Spinal cord (tissue), 10 donors: ENCODE data around the gene EPHB2. TPM values are rescaled to one million over a fixed set of nuclear protein-coding genes. Genes with fewer than 3 reads are reported as not detected.
A peak's percentile ranks its signal among the peaks of the same experiment; 100 is the strongest.

Experiments
- DNase-seq, 6 donors: peaks; one replicate each; pipeline versions ENCODE4 v3.0.0 to v3.0.0-alpha.2; 2013 to 2015; ENCODE audit warnings: low spot score in 6 of 6, low read depth in 4 of 6
- H3K27ac ChIP-seq: one replicate; pipeline ENCODE4 v1.5.1; 2013; ENCODE audit warnings: low read depth, low read length, control low read depth
- H3K27me3 ChIP-seq: one replicate; pipeline ENCODE4 v1.6.1; 2013; ENCODE audit warnings: low read length; ENCODE audit not compliant: control insufficient read depth, insufficient read depth
- H3K36me3 ChIP-seq: one replicate; pipeline ENCODE4 v1.6.1; 2013; ENCODE audit warnings: low read length; ENCODE audit not compliant: control insufficient read depth, insufficient read depth
- H3K4me1 ChIP-seq: one replicate; pipeline ENCODE4 v1.6.1; 2013; ENCODE audit warnings: low read length; ENCODE audit not compliant: control insufficient read depth, insufficient read depth
- H3K4me3 ChIP-seq: one replicate; pipeline ENCODE4 v1.5.1; 2013; ENCODE audit warnings: low read depth, low read length, control low read depth
- H3K9me3 ChIP-seq: one replicate; pipeline ENCODE4 v1.6.1; 2013; ENCODE audit warnings: low read length; ENCODE audit not compliant: control insufficient read depth, insufficient read depth
- WGBS: methylation state at CpG from one replicate; pipeline ENCODE4 v1.1.5; 2013; ENCODE audit warnings: missing lambda C conversion rate; ENCODE audit not compliant: insufficient coverage; 5-methylcytosine and 5-hydroxymethylcytosine counted together
- polyA plus RNA-seq, 2 donors: library from polyadenylated mRNA; unstranded; fragments of 120-200 nt; gene quantifications; one replicate each; pipeline ENCODE4 v1.2.1, GENCODE V29; 2013; ENCODE audit not compliant: insufficient read length in 2 of 2
- total RNA-seq, 2 donors: library from RNA; depleted of rRNA in 1 of 2; stranded (reverse); fragments of 120-200 nt in 1 of 2; fragments of >200 nt in 1 of 2; gene quantifications; one replicate each; pipeline versions ENCODE4 v1.2.3 to v1.2.4, GENCODE V29; 2013 to 2014
- donor health status: healthy.

Gene EPHB2
- total and polyA plus RNA-seq, 4 donors: 22.2 to 44.4 (median 33.3) TPM

GRCh38 chr1:22887491-22887890, 176.9 kb downstream of the EPHB2 start:
- H3K4me3 ChIP-seq: no peak overlapping the region
- no peak for DNase-seq
- no peaks in the 10 kb centered on the region for H3K9me3 ChIP-seq
- H3K36me3 ChIP-seq: peaks cover 33% of the 10 kb centered on the region
- 68% methylated on average over 6 of the region's 7 CpGs for WGBS
- H3K4me1 ChIP-seq: no peaks in the 10 kb centered on the region
- H3K27me3 ChIP-seq: no peaks in the 10 kb centered on the region
- H3K27ac ChIP-seq: no peak overlapping the region

GRCh38 chr1:22888320-22889075, 177.9 kb downstream of the EPHB2 start:
- Histone ChIP-seq H3K9me3 (no peaks in the 10 kb centered on the region), H3K27ac (no peak overlapping the region), H3K36me3 (peaks cover 33% of the 10 kb centered on the region), H3K4me3 (no peak overlapping the region), H3K27me3 (no peaks in the 10 kb centered on the region), H3K4me1 (no peaks in the 10 kb centered on the region)
- WGBS: 100% methylated on average over 2 of the region's 8 CpGs
- no peak for DNase-seq

DNA sequence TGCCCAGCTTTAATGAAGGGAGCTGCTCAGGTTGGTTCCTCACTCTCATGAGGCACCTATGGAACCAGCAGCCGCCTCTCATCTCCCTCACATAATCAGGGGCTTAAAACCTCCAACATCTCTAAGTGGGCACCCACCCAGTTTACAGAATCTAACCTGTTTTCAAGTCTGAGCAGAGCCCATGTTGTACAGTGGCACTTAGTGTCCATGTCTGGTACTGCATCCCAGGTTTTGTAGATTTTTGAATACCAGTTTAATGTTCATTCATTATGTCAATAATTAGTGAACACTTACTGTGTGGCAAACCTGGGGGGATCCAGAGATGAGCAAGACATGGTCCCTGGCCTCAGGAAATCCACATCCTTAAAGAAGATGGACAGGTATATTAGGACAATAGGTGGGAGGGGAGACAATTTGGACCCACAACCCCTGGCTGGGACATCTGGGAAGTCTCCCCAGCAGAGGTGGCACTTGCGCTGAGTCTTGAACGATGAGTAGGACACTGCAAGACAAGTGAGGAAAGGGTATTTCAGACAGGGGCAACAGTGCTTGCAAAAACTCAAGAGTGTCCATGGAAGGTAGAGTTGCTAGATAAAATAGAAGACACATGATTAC, 178.7 kb downstream of the EPHB2 start:
- Histone ChIP-seq H3K27ac (no peak overlapping the region), H3K4me1 (no peaks in the 10 kb centered on the region), H3K9me3 (no peaks in the 10 kb centered on the region), H3K36me3 (peaks cover 34% of the 10 kb centered on the region), H3K4me3 (no peak overlapping the region), H3K27me3 (no peaks in the 10 kb centered on the region)
- WGBS: 88% methylated on average over 2 of the region's 3 CpGs
- peak in 5 of 6 donors; percentile 39 to 89 (median 47) for DNase-seq

DNA sequence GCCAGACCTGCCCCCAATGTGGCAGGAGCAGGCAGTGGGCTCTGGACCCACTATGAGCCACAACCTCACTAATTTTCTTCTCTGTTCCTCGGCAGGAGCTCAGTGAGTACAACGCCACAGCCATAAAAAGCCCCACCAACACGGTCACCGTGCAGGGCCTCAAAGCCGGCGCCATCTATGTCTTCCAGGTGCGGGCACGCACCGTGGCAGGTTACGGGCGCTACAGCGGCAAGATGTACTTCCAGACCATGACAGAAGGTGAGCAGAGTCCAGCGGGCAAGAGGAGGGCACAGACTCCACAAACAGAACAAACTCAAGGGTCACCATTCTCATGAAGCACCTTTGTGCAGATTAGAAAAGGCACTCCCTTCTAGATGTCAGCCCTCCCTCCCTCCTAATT, 182.2 kb downstream of the EPHB2 start:
- 96% methylated on average over 13 of the region's 13 CpGs for WGBS
- Histone ChIP-seq H3K36me3 (peaks cover 41% of the 10 kb centered on the region), H3K9me3 (no peaks in the 10 kb centered on the region), H3K4me3 (no peak overlapping the region), H3K27ac (no peak overlapping the region), H3K27me3 (no peaks in the 10 kb centered on the region), H3K4me1 (no peaks in the 10 kb centered on the region)
- no peak for DNase-seq

GRCh38 chr1:22893292-22893691, 182.7 kb downstream of the EPHB2 start:
- no CpG with 5 or more reads among the region's 3 CpGs for WGBS
- no peaks in the 10 kb centered on the region for H3K27me3 ChIP-seq
- no peaks in the 10 kb centered on the region for H3K4me1 ChIP-seq
- no peaks in the 10 kb centered on the region for H3K9me3 ChIP-seq
- no peak overlapping the region for H3K4me3 ChIP-seq
- H3K27ac ChIP-seq: no peak overlapping the region
- no peak for DNase-seq
- H3K36me3 ChIP-seq: peaks cover 43% of the 10 kb centered on the region

DNA sequence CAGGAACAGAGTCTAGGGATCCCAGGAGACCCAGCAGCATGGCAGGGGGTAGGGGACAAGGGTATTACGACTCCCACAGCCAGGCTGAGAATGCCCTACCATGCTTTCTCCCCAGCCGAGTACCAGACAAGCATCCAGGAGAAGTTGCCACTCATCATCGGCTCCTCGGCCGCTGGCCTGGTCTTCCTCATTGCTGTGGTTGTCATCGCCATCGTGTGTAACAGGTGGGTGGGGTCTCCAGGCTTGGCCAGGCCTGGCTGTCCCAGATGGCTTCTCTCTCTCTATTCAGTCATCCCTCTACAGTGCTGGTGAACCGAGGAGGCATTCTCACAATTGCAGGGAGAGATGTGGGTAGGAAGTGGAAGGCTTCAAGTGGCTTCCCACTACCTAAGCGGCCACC, 184.7 kb downstream of the EPHB2 start:
- DNase-seq: no peak
- no peak overlapping the region for H3K4me3 ChIP-seq
- 100% methylated on average over 1 of the region's 9 CpGs for WGBS
- no peak overlapping the region for H3K27ac ChIP-seq
- no peaks in the 10 kb centered on the region for H3K27me3 ChIP-seq
- H3K9me3 ChIP-seq: no peaks in the 10 kb centered on the region
- H3K4me1 ChIP-seq: no peaks in the 10 kb centered on the region
- H3K36me3 ChIP-seq: peaks cover 43% of the 10 kb centered on the region

DNA sequence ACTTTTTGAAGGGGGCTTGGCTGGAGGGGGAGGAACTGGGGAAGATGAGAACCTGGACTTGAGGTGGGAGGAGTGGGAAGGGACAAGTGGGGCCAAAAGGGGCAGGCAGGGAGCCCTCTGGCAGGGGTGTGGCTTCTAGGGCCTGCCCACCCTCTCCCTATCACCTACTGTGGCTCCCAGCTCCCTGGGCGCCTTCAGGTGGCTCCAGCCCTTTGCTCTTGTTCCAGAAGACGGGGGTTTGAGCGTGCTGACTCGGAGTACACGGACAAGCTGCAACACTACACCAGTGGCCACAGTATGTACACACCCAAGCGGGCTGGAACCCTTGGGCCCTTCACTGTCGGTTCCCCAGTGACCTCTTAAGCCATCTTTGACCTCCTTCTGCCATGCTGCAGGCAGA, 185.5 kb downstream of the EPHB2 start:
- Histone ChIP-seq H3K36me3 (peaks cover 43% of the 10 kb centered on the region), H3K9me3 (no peaks in the 10 kb centered on the region), H3K4me1 (no peaks in the 10 kb centered on the region), H3K27ac (no peak overlapping the region), H3K4me3 (no peak overlapping the region), H3K27me3 (no peaks in the 10 kb centered on the region)
- WGBS: 92% methylated on average over 7 of the region's 7 CpGs
- DNase-seq: no peak

DNA sequence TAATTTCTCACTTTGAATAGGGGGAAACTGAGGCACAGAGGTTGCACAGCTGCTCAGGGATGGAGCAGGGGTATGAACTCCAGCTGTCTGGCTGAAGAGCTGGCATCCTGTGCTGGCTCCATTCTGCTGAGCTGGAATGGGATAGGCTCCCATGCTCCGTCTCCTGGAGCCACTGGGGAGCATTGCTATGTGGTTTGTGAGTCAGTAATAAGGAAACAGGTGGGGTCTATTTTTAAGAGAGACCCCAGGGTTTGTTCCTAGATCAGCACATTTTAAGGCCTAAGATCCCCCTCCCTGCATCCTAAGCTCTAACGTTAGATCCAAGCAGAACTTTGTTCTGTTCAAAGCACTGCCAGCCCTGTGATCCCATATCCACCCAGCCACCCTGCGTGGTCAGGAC, 189.8 kb downstream of the EPHB2 start:
- Histone ChIP-seq H3K4me1 (no peaks in the 10 kb centered on the region), H3K9me3 (no peaks in the 10 kb centered on the region), H3K27me3 (no peaks in the 10 kb centered on the region), H3K27ac (no peak overlapping the region), H3K4me3 (no peak overlapping the region), H3K36me3 (peaks cover 29% of the 10 kb centered on the region)
- DNase-seq: no peak
- WGBS: 72% methylated on average over 2 of the region's 3 CpGs

DNA sequence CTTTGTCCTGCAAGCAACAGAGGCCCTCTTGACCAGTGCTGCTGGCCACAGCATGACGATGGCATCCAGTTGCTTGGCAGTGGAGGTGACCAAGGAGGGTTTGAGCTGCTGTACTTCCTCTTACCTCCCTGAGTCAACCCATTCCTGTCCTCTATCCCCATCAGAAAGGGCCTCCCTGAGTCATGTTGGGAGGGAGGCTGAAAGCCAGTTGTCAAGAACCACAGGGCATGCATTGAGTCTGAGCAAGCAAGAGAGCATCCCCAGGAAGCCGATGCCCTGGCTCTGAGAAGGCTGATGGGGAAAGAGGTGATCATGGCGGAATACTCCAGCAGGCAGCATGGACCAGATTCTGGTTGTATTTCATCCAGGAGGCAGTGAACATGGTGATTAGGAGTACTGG, 192.5 kb downstream of the EPHB2 start:
- Histone ChIP-seq H3K4me1 (no peaks in the 10 kb centered on the region), H3K4me3 (no peak overlapping the region), H3K27me3 (no peaks in the 10 kb centered on the region), H3K9me3 (no peaks in the 10 kb centered on the region), H3K36me3 (peaks cover 29% of the 10 kb centered on the region), H3K27ac (no peak overlapping the region)
- no peak for DNase-seq
- 78% methylated on average over 3 of the region's 3 CpGs for WGBS

GRCh38 chr1:22906968-22907367, 196.3 kb downstream of the EPHB2 start:
- Histone ChIP-seq H3K9me3 (no peaks in the 10 kb centered on the region), H3K27me3 (no peaks in the 10 kb centered on the region), H3K27ac (no peak overlapping the region), H3K36me3 (peaks cover 63% of the 10 kb centered on the region), H3K4me3 (no peak overlapping the region), H3K4me1 (no peaks in the 10 kb centered on the region)
- WGBS: no CpG with 5 or more reads among the region's 2 CpGs
- DNase-seq: no peak
